Ectodermal cell (in vitro differentiated cells): ENCODE measurements around the gene SH2D3C.

Experiments
- H3K27ac ChIP-seq: 2 replicates; pipeline ENCODE4 v1.7.0; 2013; ENCODE audit warnings: mild to moderate bottlenecking, low read depth, low read length; ENCODE audit not compliant: insufficient read depth, poor library complexity, severe bottlenecking
- H3K27me3 ChIP-seq: 2 replicates; pipeline ENCODE4 v1.7.0; 2013; ENCODE audit warnings: mild to moderate bottlenecking, low read length; ENCODE audit not compliant: insufficient read depth, control insufficient read depth, poor library complexity, severe bottlenecking
- H3K36me3 ChIP-seq: one replicate; pipeline ENCODE4 v1.7.0; 2013; ENCODE audit warnings: low read length; ENCODE audit not compliant: control insufficient read depth, insufficient read depth
- H3K4me1 ChIP-seq: one replicate; pipeline ENCODE4 v1.7.0; 2013; ENCODE audit warnings: low read length; ENCODE audit not compliant: control insufficient read depth, insufficient read depth
- H3K4me3 ChIP-seq: 2 replicates; pipeline ENCODE4 v1.7.0; 2013; ENCODE audit warnings: low read depth, low read length, control low read depth; ENCODE audit not compliant: insufficient read depth
- H3K9me3 ChIP-seq: 2 replicates; pipeline ENCODE4 v1.7.0; 2013; ENCODE audit warnings: mild to moderate bottlenecking, low read length, moderate library complexity; ENCODE audit not compliant: control insufficient read depth
- WGBS, 2 experiments: methylation state at CpG; one replicate each; pipeline ENCODE4 v1.1.7; 2013; ENCODE audit warnings: missing lambda C conversion rate in 2 of 2; 5-methylcytosine and 5-hydroxymethylcytosine counted together

SH2D3C gene

DNA sequence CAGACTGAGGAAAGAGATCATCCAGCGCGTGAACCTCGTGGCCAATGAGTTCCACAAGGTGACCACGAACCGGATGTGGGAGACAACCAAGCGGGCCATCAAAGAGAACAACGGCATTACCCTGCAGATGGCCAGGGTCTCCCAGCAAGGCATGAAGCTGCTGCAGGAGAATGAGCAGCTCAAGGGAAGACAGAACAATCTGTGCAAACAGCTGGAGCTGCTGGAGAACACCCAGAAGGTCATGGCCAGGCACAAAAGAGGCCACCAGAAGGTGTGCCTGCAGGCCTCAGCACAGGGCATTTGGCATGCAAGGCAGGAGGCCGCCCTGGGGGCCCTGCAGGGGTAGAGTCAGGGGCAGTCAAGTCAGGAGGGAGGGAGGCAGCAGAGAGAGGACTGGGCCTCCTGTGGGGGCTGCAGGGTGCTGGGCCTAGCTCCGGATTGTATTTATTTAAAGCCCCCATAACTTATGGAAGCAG lies 67.2 kb downstream of the SH2D3C start:
- Histone ChIP-seq H3K27me3 (peaks cover 10% of the 10 kb centered on the region), H3K9me3 (no peaks in the 10 kb centered on the region), H3K36me3 (no peaks in the 10 kb centered on the region), H3K4me3 (no peak overlapping the region), H3K27ac (no peak overlapping the region), H3K4me1 (peaks cover 10% of the 10 kb centered on the region)
- 86 to 87% methylated on average over 9 of the region's 9 CpGs for WGBS, 2 experiments

DNA sequence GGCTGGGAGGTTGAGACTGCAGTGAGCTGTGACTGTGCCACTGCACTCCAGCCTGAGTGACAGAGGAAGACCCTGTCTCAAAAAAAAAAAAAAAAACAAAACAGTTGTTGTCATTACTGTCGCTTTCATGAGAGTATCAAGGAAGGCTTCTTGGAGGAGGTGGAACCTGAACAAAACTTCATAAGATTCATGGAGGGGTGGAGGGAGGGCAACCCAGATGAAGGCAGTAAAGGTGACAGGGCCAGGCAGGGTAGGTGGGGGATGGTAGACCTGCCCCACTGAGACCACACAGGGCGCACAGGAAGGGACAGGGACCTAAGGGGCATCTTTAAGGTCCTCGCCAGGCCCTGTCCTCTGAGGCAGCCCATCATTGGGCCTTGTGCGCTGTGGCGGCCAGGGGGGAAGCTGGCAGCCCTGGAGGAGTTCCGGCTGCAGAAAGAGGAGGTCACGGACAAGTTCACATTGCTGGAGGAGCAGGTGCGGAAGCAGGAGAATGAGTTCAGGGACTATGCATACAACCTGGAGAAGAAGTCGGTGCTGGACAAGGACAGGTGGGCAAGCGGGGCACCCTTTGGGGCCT lies 68.2 kb downstream of the SH2D3C start:
- no peaks in the 10 kb centered on the region for H3K36me3 ChIP-seq
- H3K4me1 ChIP-seq: peaks cover 17% of the 10 kb centered on the region
- H3K9me3 ChIP-seq: no peaks in the 10 kb centered on the region
- peaks cover 10% of the 10 kb centered on the region for H3K27me3 ChIP-seq
- H3K27ac ChIP-seq: no peak overlapping the region
- no peak overlapping the region for H3K4me3 ChIP-seq
- 94 to 95% methylated on average over 10 of the region's 10 CpGs for WGBS, 2 experiments

DNA sequence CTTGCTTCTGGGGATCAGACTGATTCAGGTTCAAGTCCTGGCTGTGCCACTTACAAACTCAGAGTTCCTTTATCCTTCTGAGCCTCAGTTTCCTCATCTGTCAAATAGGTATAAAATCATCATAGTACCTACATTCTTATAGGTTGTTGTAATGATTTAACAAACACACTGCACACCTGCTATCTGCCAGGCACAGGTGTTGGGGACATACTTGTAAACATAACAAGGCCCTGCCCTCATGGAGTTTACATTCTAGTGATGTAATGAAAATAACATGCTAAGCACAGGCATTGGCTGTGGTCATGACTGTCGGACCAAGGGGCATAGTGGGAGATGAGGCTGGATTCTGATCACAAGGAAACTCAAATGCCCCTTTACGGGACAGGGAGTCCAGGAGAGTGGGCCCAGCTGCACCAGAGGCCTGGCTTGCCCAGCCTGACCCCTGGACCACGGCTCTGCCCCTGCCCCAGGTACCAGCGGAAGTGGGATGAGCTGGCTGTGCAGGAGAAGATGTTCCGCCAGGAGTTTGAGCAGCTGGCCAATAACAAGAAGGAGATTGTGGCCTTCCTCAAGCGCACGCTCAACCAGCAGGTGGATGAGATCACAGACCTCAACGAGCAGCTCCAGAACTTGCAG lies 69.4 kb downstream of the SH2D3C start:
- 96% methylated on average over 8 of the region's 8 CpGs for WGBS, 2 experiments
- peaks cover 1% of the 10 kb centered on the region for H3K27me3 ChIP-seq
- peaks cover 19% of the 10 kb centered on the region for H3K4me1 ChIP-seq
- no peaks in the 10 kb centered on the region for H3K9me3 ChIP-seq
- no peak overlapping the region for H3K27ac ChIP-seq
- no peak overlapping the region for H3K4me3 ChIP-seq
- H3K36me3 ChIP-seq: no peaks in the 10 kb centered on the region

DNA sequence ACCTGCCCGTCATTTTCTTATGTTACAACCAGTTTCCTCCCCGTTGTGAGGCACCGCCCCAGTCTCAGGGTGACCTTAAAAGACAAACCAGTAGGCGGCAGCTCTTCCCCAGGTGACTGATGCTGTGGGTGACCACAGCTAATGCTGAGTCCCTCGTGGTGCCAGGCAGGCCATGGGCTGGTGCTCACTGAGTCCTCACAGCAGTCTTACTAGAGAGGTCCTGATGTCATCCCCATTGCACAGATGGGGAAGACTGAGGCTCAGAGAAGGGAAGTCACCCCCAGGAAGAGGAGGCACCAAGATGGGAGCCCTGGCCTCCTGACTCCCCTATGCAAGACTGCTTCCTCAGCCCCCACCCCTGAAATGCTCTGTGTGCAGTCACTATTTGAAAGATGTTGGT lies 70.7 kb downstream of the SH2D3C start:
- Histone ChIP-seq H3K27ac (no peak overlapping the region), H3K27me3 (no peaks in the 10 kb centered on the region), H3K9me3 (no peaks in the 10 kb centered on the region), H3K4me1 (peaks cover 19% of the 10 kb centered on the region), H3K4me3 (no peak overlapping the region), H3K36me3 (no peaks in the 10 kb centered on the region)
- 69 to 71% methylated on average over 5 of the region's 5 CpGs for WGBS, 2 experiments

DNA sequence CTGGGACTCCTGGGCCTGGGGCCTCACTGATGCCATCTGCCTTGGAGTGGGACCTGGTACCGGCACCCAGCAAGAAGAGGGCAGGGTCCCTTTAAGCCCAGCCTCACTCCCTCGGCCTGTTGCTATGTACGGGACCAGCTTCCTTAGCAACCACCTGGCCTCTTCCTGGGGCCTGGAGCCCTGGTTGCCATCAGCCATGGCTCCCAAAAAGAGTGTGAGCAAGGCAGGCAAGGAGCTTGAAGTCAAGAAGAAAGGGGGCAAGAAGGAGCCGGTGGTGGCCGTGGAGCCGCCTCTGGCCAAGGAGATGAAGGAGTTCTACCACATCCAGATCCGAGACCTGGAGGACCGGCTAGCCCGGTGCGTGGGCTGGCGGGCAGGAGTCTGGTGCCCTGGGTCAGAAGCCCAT lies 71.6 kb downstream of the SH2D3C start, which contains the start of gene CFAP157:
Gene CFAP157 (plus strand): TSS at position 153 of the 406 bp plus-strand sequence. CDS start 44 bp downstream, at position 197.
- WGBS, 2 experiments: 80 to 81% methylated on average over 11 of the region's 11 CpGs
- no peak within 1 kb of the TSS for H3K27ac ChIP-seq
- H3K36me3 ChIP-seq: no peaks in the 10 kb centered on the region
- peaks cover 14% of the 10 kb centered on the region for H3K4me1 ChIP-seq
- no peaks in the 10 kb centered on the region for H3K9me3 ChIP-seq
- H3K4me3 ChIP-seq: no peak within 1 kb of the TSS
- no peaks in the 10 kb centered on the region for H3K27me3 ChIP-seq

DNA sequence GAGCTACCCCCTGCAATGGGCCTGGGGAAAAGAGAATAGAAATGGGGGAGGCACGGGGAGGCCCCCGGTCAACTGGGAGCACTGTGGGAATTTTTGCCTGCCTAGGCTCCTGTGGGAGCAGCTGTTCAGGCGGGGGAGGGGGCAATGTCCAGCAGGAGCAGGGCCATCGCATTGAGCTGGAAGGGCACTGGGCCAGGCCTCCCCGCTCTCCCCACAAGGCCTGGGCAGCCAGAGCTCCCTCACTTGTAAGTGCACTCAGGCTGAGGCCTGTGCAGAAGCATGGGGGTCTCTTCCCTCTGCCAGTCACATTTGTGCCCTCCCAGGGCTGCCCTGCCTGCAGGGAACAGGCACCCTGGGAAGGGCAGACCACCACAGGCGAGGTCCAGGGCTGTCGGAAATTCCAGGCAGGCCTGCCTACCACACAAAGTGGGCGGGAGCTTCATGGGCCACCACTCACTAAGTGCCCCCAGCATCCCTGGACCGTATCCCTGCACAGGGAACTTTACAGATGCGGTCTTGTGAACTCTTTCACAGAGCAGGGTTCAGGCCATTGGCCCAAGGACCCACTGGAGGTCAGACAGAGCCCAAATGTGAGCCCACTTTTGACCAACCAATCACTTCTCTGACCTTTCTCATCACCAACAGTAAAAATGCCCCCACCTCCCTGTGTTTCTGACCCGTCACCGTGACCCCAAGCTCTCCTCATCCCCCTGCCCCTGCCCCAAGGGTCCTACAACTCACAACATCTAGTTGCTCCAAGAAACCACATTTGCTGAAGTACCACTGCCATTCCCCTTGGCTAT lies 72.7 kb downstream of the SH2D3C start:
- H3K9me3 ChIP-seq: no peaks in the 10 kb centered on the region
- 83 to 88% methylated on average over 12 of the region's 12 CpGs for WGBS, 2 experiments
- H3K27me3 ChIP-seq: no peaks in the 10 kb centered on the region
- peaks cover 9% of the 10 kb centered on the region for H3K4me1 ChIP-seq
- no peak overlapping the region for H3K27ac ChIP-seq
- no peak overlapping the region for H3K4me3 ChIP-seq
- H3K36me3 ChIP-seq: no peaks in the 10 kb centered on the region

DNA sequence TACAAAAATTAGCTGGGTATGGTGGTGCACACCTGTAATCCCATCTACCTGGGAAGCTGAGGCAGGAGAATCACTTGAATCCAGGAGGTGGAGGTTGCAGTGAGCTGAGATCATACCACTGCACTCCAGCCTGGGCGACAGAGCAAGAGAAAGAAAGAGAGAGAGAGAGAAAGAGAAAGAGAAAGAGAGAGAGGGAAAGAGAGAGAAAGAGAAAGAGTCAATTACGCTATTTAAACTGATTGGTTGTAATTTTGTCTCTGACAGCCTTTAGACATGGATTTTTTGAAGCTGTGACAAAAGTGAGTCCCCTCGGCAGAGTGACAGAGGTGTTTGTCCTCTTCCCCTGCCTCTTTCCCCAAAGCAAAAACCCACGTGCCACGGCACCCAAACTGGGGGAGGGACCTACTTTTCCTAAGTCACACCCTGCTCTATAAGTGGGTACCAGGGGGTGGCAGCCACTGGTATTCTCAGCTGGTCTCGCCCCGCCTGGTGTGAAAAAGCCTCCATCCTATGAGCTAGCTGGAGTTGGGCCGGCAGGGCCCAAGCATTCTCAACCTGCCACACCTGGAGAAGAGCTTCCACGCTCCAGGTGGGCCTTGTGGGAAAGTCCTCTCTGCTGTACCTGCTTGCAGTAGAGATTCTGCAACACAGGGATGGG lies 75.0 kb downstream of the SH2D3C start:
- H3K9me3 ChIP-seq: no peaks in the 10 kb centered on the region
- H3K4me1 ChIP-seq: peaks cover 9% of the 10 kb centered on the region
- 88 to 90% methylated on average over 9 of the region's 9 CpGs for WGBS, 2 experiments
- H3K36me3 ChIP-seq: no peaks in the 10 kb centered on the region
- no peak overlapping the region for H3K27ac ChIP-seq
- H3K27me3 ChIP-seq: no peaks in the 10 kb centered on the region
- no peak overlapping the region for H3K4me3 ChIP-seq

DNA sequence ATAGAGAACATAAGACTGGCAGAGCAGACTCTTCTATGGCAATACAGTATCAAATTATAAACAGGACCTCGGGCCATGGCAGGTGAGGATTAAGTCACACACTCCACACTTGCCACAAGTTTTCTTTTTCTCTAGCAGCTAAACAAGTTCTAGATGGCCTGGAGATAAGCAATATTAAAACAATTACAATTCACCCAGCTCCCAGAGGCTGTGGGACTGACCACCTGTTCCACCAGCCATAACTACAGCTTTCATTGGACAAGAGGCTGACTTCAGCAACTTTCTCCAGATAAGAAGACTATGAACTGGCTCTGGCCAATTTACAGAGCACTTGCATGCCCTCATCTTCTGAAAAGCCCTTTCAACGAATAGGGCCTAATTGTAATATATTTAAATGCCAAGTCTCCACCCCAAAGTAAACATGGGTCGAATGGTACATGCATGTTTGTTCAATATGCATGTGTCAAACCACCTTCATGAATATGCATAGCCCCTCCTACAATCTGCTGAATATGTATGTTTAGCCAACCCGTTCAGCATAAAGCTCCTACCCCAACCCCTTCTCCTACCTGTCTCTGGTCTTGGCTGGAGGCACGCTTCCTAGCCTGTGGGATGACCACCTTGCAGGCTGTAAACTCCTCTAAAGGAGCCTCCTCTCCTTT lies 77.7 kb downstream of the SH2D3C start:
- Histone ChIP-seq H3K36me3 (no peaks in the 10 kb centered on the region), H3K9me3 (no peaks in the 10 kb centered on the region), H3K27ac (no peak overlapping the region), H3K27me3 (no peaks in the 10 kb centered on the region), H3K4me1 (peaks cover 6% of the 10 kb centered on the region), H3K4me3 (no peak overlapping the region)
- 90 to 93% methylated on average over 5 of the region's 5 CpGs for WGBS, 2 experiments

DNA sequence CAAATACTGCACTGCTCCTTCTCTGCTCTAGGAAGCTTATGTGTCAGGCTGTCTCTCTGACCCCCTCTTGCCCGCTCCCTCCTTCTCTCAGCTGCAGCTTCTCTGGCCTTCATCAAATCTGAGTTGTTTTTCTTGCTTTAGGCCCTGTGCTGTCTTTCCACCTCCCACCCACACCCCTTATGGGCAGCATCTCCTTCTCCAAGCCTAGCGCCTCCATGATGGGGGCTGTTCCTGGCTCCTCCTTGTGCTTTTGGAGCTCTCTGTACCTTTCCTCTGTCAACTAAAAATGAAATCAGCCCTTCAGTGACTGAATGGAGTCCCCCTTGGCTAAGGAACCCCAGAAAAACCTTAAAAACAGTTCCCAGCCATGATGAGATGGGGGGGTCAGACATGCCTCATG lies 78.3 kb downstream of the SH2D3C start:
- Histone ChIP-seq H3K27me3 (no peaks in the 10 kb centered on the region), H3K9me3 (no peaks in the 10 kb centered on the region), H3K4me3 (no peak overlapping the region), H3K27ac (no peak overlapping the region), H3K4me1 (peaks cover under 1% of the 10 kb centered on the region), H3K36me3 (no peaks in the 10 kb centered on the region)
- 95 to 98% methylated on average over 2 of the region's 2 CpGs for WGBS, 2 experiments
